HepG2 (cell line): Measurements from ENCODE around the gene SLA2. TPM values are rescaled to one million over a fixed set of nuclear protein-coding genes. Genes with fewer than 3 reads are reported as not detected.

Experiments used
- ATAC-seq: fragments of 200-7000 bp; cut with Tn5 transposase; 3 replicates; pipeline ENCODE4 v1.9.1; 2020; ENCODE audit warnings: mild to moderate bottlenecking, moderate library complexity
- BruUV-seq: library from RNA; stranded (reverse); fragments of 400-500 nt; replicated peaks from 2 replicates; lab custom pipeline; 2021; lab: Mats Ljungman, UMichigan
- CTCF ChIA-PET: fragments of 300-600 bp; formaldehyde crosslinking; extraction: SDS; loops from one replicate; lab custom pipeline; 2021; ENCODE audit warnings: low total read pairs, inconsistent platforms, low intra/inter-chr PET ratio; lab: Yijun Ruan, JAX
- POLR2A ChIA-PET: fragments of 350-600 bp; sonication (Branson Sonifier 250); formaldehyde crosslinking; loops from one replicate; lab custom pipeline; 2020; ENCODE audit warnings: antibody characterized with exemption, inconsistent platforms; lab: Yijun Ruan, JAX
- DNase-seq: peaks from one replicate; pipeline ENCODE4 v3.0.0-alpha.2; 2015; ENCODE audit warnings: low spot score
- FAIRE-seq: peaks from 3 replicates; lab custom pipeline; 2011; peaks lifted over from hg19 to GRCh38; lab: Jason Lieb, UNC
- H2AFZ ChIP-seq: one replicate; pipeline ENCODE4 v1.6.1; 2011; ENCODE audit warnings: low read length, inconsistent platforms
- H3K27ac ChIP-seq: fragments of 300-600 bp; 3 replicates; pipeline ENCODE4 v1.8.0; 2011; ENCODE audit warnings: mixed run types, mild to moderate bottlenecking, mixed read lengths, low read length, inconsistent platforms; ENCODE audit not compliant: insufficient read depth; ENCODE audit errors: extremely low read length
- H3K27me3 ChIP-seq, 2 experiments: fragments of 200-600 bp in 1 of 2; 2 replicates in 1 of 2; 3 replicates in 1 of 2; pipeline versions ENCODE4 v1.6.0 to v1.8.0; 2011; ENCODE audit warnings: low read length in 2 of 2, mild to moderate bottlenecking in 2 of 2, moderate library complexity in 2 of 2, inconsistent platforms in 1 of 2; ENCODE audit not compliant: insufficient read depth in 2 of 2, control insufficient read depth in 1 of 2
- H3K36me3 ChIP-seq, 2 experiments: fragments of 200-600 bp in 1 of 2; replicated peaks in 1 of 2; 2 replicates in 1 of 2; 3 replicates in 1 of 2; pipeline versions ENCODE4 v1.5.1 to v1.8.0; 2011; ENCODE audit warnings: low read length in 2 of 2, inconsistent platforms in 1 of 2; ENCODE audit not compliant: insufficient read depth in 2 of 2, control insufficient read depth in 1 of 2
- H3K4me1 ChIP-seq: 2 replicates; pipeline ENCODE4 v1.5.1; 2012; ENCODE audit warnings: low read length, inconsistent platforms; ENCODE audit not compliant: insufficient read depth
- H3K4me2 ChIP-seq: 2 replicates; pipeline ENCODE4 v1.6.0; 2011; ENCODE audit warnings: low read depth, low read length, inconsistent platforms
- H3K4me3 ChIP-seq, 3 experiments: fragments of 200-600 bp in 1 of 3; sonication (generic), shearing (Covaris generic) in 1 of 3; replicated peaks in 1 of 3; 2 replicates each; pipeline ENCODE4 v1.5.1; 2011 to 2016; ENCODE audit warnings: low read length in 3 of 3, inconsistent platforms in 2 of 3, low read depth in 2 of 3, mild to moderate bottlenecking in 2 of 3, control low read depth in 1 of 3, mixed read lengths in 1 of 3; ENCODE audit not compliant: insufficient read depth in 1 of 3
- H3K79me2 ChIP-seq: one replicate; pipeline ENCODE4 v1.6.1; 2011; ENCODE audit warnings: low read length, inconsistent platforms; ENCODE audit not compliant: insufficient read depth
- H3K9ac ChIP-seq: 2 replicates; pipeline ENCODE4 v1.6.0; 2011; ENCODE audit warnings: mild to moderate bottlenecking, low read depth, low read length, inconsistent platforms; ENCODE audit not compliant: insufficient read depth
- H3K9me3 ChIP-seq: 2 replicates; pipeline ENCODE4 v1.5.1; 2012; ENCODE audit warnings: mild to moderate bottlenecking, low read length
- H4K20me1 ChIP-seq: 2 replicates; pipeline ENCODE4 v1.6.0; 2011; ENCODE audit warnings: inconsistent platforms, mild to moderate bottlenecking, low read length, moderate library complexity; ENCODE audit not compliant: insufficient read depth
- FOSL2 ChIP-seq: sonication (generic); formaldehyde crosslinking; IDR thresholded peaks from 2 replicates; pipeline ENCODE4 v1.4.0; 2020; ENCODE audit warnings: missing genetic modification reagents
- RBFOX2 ChIP-seq: fragments of 200-400 bp; formaldehyde crosslinking; IDR thresholded peaks from 2 replicates; pipeline ENCODE4 v1.6.1; 2017; ENCODE audit warnings: low read depth, mild to moderate bottlenecking, low read length
- SMYD3 ChIP-seq: sonication (generic); formaldehyde crosslinking; IDR thresholded peaks from 2 replicates; pipeline ENCODE4 v1.8.1; 2023; ENCODE audit warnings: mild to moderate bottlenecking, missing genetic modification reagents
- SOX13 ChIP-seq, 3 experiments: fragments of 450-650 bp in 1 of 3; sonication (generic) in 1 of 3; formaldehyde crosslinking in 1 of 3; IDR thresholded peaks in 2 of 3; conservative IDR thresholded peaks in 1 of 3; 2 replicates each; pipeline versions ENCODE4 v1.5.0 to v1.6.1; 2016 to 2020; ENCODE audit warnings: antibody characterized with exemption in 1 of 3, mild to moderate bottlenecking in 1 of 3, missing compliant biosample characterization in 1 of 3, missing genetic modification reagents in 1 of 3, moderate library complexity in 1 of 3
- TEAD3 ChIP-seq: optimal IDR thresholded peaks from 2 replicates; pipeline ENCODE3; 2016; ENCODE audit warnings: borderline replicate concordance
- ZKSCAN8 ChIP-seq: IDR thresholded peaks from 2 replicates; pipeline ENCODE4 v1.6.1; 2016; ENCODE audit warnings: borderline replicate concordance, missing genetic modification reagents, missing compliant biosample characterization
- ZNF20 ChIP-seq: sonication (generic); formaldehyde crosslinking; IDR thresholded peaks from 2 replicates; pipeline ENCODE4 v1.4.0; 2020; ENCODE audit warnings: mild to moderate bottlenecking, moderate library complexity, missing genetic modification reagents
- WGBS: methylation state at CpG from one replicate; pipeline ENCODE4 v1.1.6; 2017; ENCODE audit warnings: low lambda C conversion rate; 5-methylcytosine and 5-hydroxymethylcytosine counted together
- in situ Hi-C: cut with HindIII; loops from 2 replicates; pipeline ENCODE4 v1.10.0; 2017; ENCODE audit warnings: low pct_unique_long_range_greater_than_20kb; ENCODE audit not compliant: extremely low pct_ligation_motif_present
- intact Hi-C: fragments of 100-400 bp; cut with micrococcal nuclease; formaldehyde crosslinking; loops from one replicate; pipeline ENCODE4 v1.10.0; 2022; ENCODE audit not compliant: unreplicated experiment
- polyA plus RNA-seq, 8 experiments: library from polyadenylated mRNA; depleted of rRNA in 3 of 8; stranded (reverse) in 7 of 8; unstranded in 1 of 8; fragments of >200 nt; fragmentation: Illumina TruSeq in 4 of 8; extraction: Trizol in 4 of 8; gene quantifications; 2 replicates each; pipeline versions ENCODE4 v1.2.1 to v1.2.3, GENCODE V29; 2011 to 2016; ENCODE audit warnings: low read depth in 4 of 8, missing spikeins in 1 of 8, mixed read lengths in 1 of 8; ENCODE audit not compliant: insufficient read depth in 1 of 8
- total RNA-seq, 5 experiments: library from RNA; depleted of rRNA; stranded (reverse); fragments of >200 nt; fragmentation: Illumina TruSeq; extraction: Trizol; gene quantifications; 2 replicates each; pipeline ENCODE4 v1.2.3, GENCODE V29; 2016; ENCODE audit warnings: low read depth in 1 of 5
- TF ChIP-seq, protein P1 (sequence below): sonication (generic); formaldehyde crosslinking; IDR thresholded peaks from 2 replicates; pipeline ENCODE4 v1.5.1; 2020; ENCODE audit warnings: missing genetic modification reagents, mild to moderate bottlenecking, borderline replicate concordance
- TF ChIP-seq, protein P2 (sequence below): sonication (generic); formaldehyde crosslinking; IDR thresholded peaks from 2 replicates; pipeline ENCODE4 v1.4.0; 2020; ENCODE audit warnings: missing genetic modification reagents
- TF ChIP-seq, protein P3 (sequence below): sonication (generic); formaldehyde crosslinking; IDR thresholded peaks from 2 replicates; pipeline ENCODE4 v1.5.1; 2020; ENCODE audit warnings: mild to moderate bottlenecking, missing genetic modification reagents, moderate library complexity
- TF ChIP-seq, protein P4 (sequence below): sonication (generic); formaldehyde crosslinking; IDR thresholded peaks from 2 replicates; pipeline ENCODE4 v1.8.0; 2022; ENCODE audit warnings: mild to moderate bottlenecking, missing genetic modification reagents
- TF ChIP-seq, protein P5 (sequence below): sonication (generic); formaldehyde crosslinking; IDR thresholded peaks from 2 replicates; pipeline ENCODE4 v1.4.0; 2020; ENCODE audit warnings: missing genetic modification reagents; ENCODE audit errors: not compliant biosample characterization

Gene SLA2
- total and polyA plus RNA-seq, 2 of the 13 experiments (the other 11 are each of a cell fraction or from before 2014, with no cell fraction given) = 1.6 to 3.6 TPM

DNA sequence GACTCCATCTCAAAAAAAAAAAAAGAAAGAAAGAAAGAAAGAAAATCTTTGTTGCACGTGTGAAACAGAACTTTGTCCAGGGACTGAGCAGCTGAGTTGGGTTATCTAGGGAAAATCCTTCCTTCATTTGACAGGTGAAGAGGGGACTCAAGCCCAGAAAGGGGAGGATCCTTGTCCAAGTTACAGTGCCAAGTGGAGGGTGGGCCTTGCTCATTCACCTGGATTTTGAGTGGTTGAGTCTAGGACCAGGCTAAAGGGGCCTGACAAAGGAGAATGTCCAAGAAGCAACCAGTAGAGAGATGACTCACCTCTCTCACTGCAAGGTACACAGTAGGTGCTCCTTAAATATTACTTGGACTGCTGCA lies 69.9 kb downstream of the SLA2 start:
- Histone ChIP-seq H2AFZ (no peak overlapping the region), H3K9ac (no peak overlapping the region), H3K4me3 (peak overlapping the region in 1 of 3 experiments; percentile 0; a peak in 1 of 6 replicates), H4K20me1 (peaks cover 30% of the 10 kb centered on the region), H3K79me2 (peaks cover 56% of the 10 kb centered on the region), H3K4me2 (peak overlapping the region; percentile 90), H3K4me1 (peaks cover 41% of the 10 kb centered on the region), H3K27me3 (no peaks in the 10 kb centered on the region; a peak in 1 of 5 replicates), H3K9me3 (no peaks in the 10 kb centered on the region), H3K27ac (peak overlapping the region; percentile 16), H3K36me3 (peaks cover 21 to 25% of the 10 kb centered on the region in 2 experiments)
- ATAC-seq (no peak), DNase-seq (no peak), FAIRE-seq (no peak)
- TF ChIP-seq RBFOX2 = 0 out of 2 replicates have a peak, but pooled peaks have one; percentile 19
- TF ChIP-seq, protein P1, sequence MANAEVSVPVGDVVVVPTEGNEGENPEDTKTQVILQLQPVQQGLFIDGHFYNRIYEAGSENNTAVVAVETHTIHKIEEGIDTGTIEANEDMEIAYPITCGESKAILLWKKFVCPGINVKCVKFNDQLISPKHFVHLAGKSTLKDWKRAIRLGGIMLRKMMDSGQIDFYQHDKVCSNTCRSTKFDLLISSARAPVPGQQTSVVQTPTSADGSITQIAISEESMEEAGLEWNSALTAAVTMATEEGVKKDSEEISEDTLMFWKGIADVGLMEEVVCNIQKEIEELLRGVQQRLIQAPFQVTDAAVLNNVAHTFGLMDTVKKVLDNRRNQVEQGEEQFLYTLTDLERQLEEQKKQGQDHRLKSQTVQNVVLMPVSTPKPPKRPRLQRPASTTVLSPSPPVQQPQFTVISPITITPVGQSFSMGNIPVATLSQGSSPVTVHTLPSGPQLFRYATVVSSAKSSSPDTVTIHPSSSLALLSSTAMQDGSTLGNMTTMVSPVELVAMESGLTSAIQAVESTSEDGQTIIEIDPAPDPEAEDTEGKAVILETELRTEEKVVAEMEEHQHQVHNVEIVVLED (CRISPR knock-in tag) = no peak
- TF ChIP-seq, protein P2, sequence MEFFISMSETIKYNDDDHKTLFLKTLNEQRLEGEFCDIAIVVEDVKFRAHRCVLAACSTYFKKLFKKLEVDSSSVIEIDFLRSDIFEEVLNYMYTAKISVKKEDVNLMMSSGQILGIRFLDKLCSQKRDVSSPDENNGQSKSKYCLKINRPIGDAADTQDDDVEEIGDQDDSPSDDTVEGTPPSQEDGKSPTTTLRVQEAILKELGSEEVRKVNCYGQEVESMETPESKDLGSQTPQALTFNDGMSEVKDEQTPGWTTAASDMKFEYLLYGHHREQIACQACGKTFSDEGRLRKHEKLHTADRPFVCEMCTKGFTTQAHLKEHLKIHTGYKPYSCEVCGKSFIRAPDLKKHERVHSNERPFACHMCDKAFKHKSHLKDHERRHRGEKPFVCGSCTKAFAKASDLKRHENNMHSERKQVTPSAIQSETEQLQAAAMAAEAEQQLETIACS (CRISPR knock-in tag) = no peak
- peak; percentile 19 for TF ChIP-seq TEAD3 (CRISPR knock-in tag)
- TF ChIP-seq, protein P3, sequence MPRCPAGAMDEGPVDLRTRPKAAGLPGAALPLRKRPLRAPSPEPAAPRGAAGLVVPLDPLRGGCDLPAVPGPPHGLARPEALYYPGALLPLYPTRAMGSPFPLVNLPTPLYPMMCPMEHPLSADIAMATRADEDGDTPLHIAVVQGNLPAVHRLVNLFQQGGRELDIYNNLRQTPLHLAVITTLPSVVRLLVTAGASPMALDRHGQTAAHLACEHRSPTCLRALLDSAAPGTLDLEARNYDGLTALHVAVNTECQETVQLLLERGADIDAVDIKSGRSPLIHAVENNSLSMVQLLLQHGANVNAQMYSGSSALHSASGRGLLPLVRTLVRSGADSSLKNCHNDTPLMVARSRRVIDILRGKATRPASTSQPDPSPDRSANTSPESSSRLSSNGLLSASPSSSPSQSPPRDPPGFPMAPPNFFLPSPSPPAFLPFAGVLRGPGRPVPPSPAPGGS (CRISPR knock-in tag) = no peak
- no peak for TF ChIP-seq SOX13 (IDR thresholded peaks at IDR 0.05)
- 0 out of 4 replicates have a peak, but pooled peaks of 1 of the 2 experiments have one; percentile 7 for TF ChIP-seq SOX13 (CRISPR knock-in tag; conservative IDR thresholded peaks at IDR 0.05 in 1 of 2, IDR thresholded peaks at IDR 0.05 in 1 of 2)
- TF ChIP-seq, protein P4, sequence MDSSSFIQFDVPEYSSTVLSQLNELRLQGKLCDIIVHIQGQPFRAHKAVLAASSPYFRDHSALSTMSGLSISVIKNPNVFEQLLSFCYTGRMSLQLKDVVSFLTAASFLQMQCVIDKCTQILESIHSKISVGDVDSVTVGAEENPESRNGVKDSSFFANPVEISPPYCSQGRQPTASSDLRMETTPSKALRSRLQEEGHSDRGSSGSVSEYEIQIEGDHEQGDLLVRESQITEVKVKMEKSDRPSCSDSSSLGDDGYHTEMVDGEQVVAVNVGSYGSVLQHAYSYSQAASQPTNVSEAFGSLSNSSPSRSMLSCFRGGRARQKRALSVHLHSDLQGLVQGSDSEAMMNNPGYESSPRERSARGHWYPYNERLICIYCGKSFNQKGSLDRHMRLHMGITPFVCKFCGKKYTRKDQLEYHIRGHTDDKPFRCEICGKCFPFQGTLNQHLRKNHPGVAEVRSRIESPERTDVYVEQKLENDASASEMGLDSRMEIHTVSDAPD = 0 out of 2 replicates have a peak, but pooled peaks have one; percentile 21
- TF ChIP-seq ZNF20 (CRISPR knock-in tag) = no peak
- 0 out of 2 replicates have a peak, but pooled peaks have one; percentile 36 for TF ChIP-seq SMYD3 (CRISPR knock-in tag)
- TF ChIP-seq ZKSCAN8 = 0 out of 2 replicates have a peak, but pooled peaks have one; percentile 22
- TF ChIP-seq FOSL2 (CRISPR knock-in tag) = peak; percentile 44
- TF ChIP-seq, protein P5, sequence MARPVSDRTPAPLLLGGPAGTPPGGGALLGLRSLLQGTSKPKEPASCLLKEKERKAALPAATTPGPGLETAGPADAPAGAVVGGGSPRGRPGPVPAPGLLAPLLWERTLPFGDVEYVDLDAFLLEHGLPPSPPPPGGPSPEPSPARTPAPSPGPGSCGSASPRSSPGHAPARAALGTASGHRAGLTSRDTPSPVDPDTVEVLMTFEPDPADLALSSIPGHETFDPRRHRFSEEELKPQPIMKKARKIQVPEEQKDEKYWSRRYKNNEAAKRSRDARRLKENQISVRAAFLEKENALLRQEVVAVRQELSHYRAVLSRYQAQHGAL (CRISPR knock-in tag) = no peak
- BruUV-seq = no TSS peak
- POLR2A ChIA-PET = interaction anchor here (1.2 to 9.0 kb wide), 5 partner anchors 9 to 30 kb away, joined by 3 to 167 read pairs (median 11); partner anchors contain the start of gene RAB5IF
- CTCF ChIA-PET = interaction anchor here (1.1 kb wide), 1 partner anchor 20 kb away, joined by 4 read pairs; no protein-coding TSS in a partner anchor
- intact Hi-C loops (loop anchor here (10.0 kb wide), 1 partner anchor 111 kb away; no protein-coding TSS in a partner anchor), in situ Hi-C loops (no loop called here)
- 31% methylated on average over 1 of the region's 1 CpG for WGBS
